NCI-H446 (cell line): ENCODE data around the gene CSF1R.

Experiments
- DNase-seq, 2 experiments: peaks; one replicate each; lab custom pipeline; 2025; lab: John Stamatoyannopoulos, UW

CSF1R gene

GRCh38 chr5:150069672-150070627 lies 16.4 kb downstream of the CSF1R start:
- DNase-seq = no peak

GRCh38 chr5:150068961-150069645 lies 17.3 kb downstream of the CSF1R start:
- no peak for DNase-seq

GRCh38 chr5:150068472-150068871 lies 17.9 kb downstream of the CSF1R start:
- no peak for DNase-seq

- no peak for DNase-seq
Measured at GRCh38 chr5:150068071-150068470, 18.3 kb downstream of the CSF1R start.

GRCh38 chr5:150067405-150067960 lies 18.9 kb downstream of the CSF1R start:
- no peak for DNase-seq

GRCh38 chr5:150066901-150067396 lies 19.4 kb downstream of the CSF1R start:
- no peak for DNase-seq

GRCh38 chr5:150066436-150066835 lies 19.9 kb downstream of the CSF1R start:
- DNase-seq = no peak

- no peak for DNase-seq
Measured at GRCh38 chr5:150065886-150066285, 20.5 kb downstream of the CSF1R start.

GRCh38 chr5:150065346-150065745 lies 21.0 kb downstream of the CSF1R start:
- no peak for DNase-seq

GRCh38 chr5:150064681-150065220 lies 21.6 kb downstream of the CSF1R start:
- DNase-seq = no peak

GRCh38 chr5:150063638-150064037 lies 22.7 kb downstream of the CSF1R start:
- no peak for DNase-seq

- no peak for DNase-seq
Measured at GRCh38 chr5:150062216-150062922, 24.0 kb downstream of the CSF1R start.

GRCh38 chr5:150061538-150061995 lies 24.8 kb downstream of the CSF1R start:
- DNase-seq = no peak

- DNase-seq = no peak
Measured at GRCh38 chr5:150060471-150060870, 25.9 kb downstream of the CSF1R start.

GRCh38 chr5:150059623-150060022 lies 26.7 kb downstream of the CSF1R start:
- DNase-seq = no peak

GRCh38 chr5:150058480-150059126 lies 27.8 kb downstream of the CSF1R start:
- DNase-seq = no peak

- DNase-seq = no peak
Measured at GRCh38 chr5:150057996-150058395, 28.4 kb downstream of the CSF1R start.

- no peak for DNase-seq
Measured at GRCh38 chr5:150057511-150057910, 28.8 kb downstream of the CSF1R start.

GRCh38 chr5:150057052-150057451 lies 29.3 kb downstream of the CSF1R start:
- DNase-seq = no peak

- DNase-seq = no peak
Measured at GRCh38 chr5:150056075-150056443, 30.3 kb downstream of the CSF1R start.
